Dendritic cell treated with granulocyte-macrophage colony-stimulating factor and Interleukin-4, amounts not matched to agents 40 ng/mL and 50 ng/mL, for 4 days (primary cell): ENCODE measurements around the gene BNC1.
A peak's percentile ranks its signal among the peaks of the same experiment; 100 is the strongest.
"Not testable (repeated sequence)": the region's sequence is repeated elsewhere in the genome, so short reads cannot be mapped to it uniquely, and the experiment has no call there.

Source experiments
- H3K27ac Mint-ChIP-seq: one replicate; pipeline ENCODE4 v1.8.0; 2022; ENCODE audit warnings: mild to moderate bottlenecking, mixed read lengths
- H3K27me3 Mint-ChIP-seq: one replicate; pipeline ENCODE4 v1.8.0; 2022; ENCODE audit warnings: mild to moderate bottlenecking, mixed read lengths
- H3K36me3 Mint-ChIP-seq: one replicate; pipeline ENCODE4 v1.8.0; 2022; ENCODE audit warnings: low read depth, mixed read lengths
- H3K4me1 Mint-ChIP-seq: one replicate; pipeline ENCODE4 v1.8.0; 2022; ENCODE audit warnings: low read depth, mixed read lengths
- H3K4me3 Mint-ChIP-seq: one replicate; pipeline ENCODE4 v1.8.0; 2022; ENCODE audit warnings: mild to moderate bottlenecking, moderate library complexity, mixed read lengths
- H3K9me3 Mint-ChIP-seq: one replicate; pipeline ENCODE4 v1.8.0; 2022; ENCODE audit warnings: mixed read lengths
- intact Hi-C: fragments of 100-400 bp; cut with micrococcal nuclease; formaldehyde crosslinking; loops from one replicate; pipeline ENCODE4 v1.15.0; 2022

Gene BNC1

DNA sequence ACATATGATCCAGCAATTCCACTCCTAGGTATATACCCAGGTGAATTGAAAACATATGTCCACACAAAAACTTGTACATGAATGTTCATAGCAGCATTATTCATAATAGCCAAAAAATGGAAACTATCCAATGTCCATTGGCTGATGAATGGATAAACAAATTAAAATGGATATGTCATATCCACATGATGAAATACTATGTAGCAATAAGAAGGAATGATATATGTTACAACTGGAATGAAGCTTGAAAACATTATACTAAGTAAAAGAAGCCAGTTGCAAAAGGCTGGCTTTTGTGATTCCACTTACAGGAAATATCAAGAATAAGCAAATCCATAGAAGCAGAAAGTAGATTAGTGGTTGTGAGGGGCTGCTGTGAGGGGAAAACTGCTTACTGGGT lies 33.7 kb downstream of the BNC1 start:
- Mint-ChIP-seq H3K27me3 (peaks cover 25% of the 10 kb centered on the region), H3K4me1 (no peaks in the 10 kb centered on the region), H3K9me3 (no peaks in the 10 kb centered on the region), H3K4me3 (no peak overlapping the region), H3K27ac (no peak overlapping the region), H3K36me3 (no peaks in the 10 kb centered on the region)
- intact Hi-C loops: no loop called here

DNA sequence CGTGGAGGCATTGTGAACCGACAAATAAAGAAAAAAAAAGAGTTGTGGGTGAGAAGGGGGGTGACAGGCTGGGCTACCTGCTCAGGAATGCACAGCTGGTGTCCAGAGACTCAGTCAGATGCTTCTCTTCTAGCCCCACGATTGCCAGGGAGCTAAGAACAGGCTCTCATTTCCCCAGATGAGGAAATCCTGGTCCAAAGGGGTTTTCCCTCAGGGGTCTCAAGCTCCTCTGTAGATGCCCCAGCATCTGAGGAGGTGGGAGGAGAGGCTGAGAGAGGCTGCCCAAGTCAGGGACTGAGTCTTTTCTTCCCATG lies 35.5 kb downstream of the BNC1 start:
- Mint-ChIP-seq H3K27me3 (peaks cover 28% of the 10 kb centered on the region), H3K4me3 (no peak overlapping the region), H3K4me1 (no peaks in the 10 kb centered on the region), H3K36me3 (no peaks in the 10 kb centered on the region), H3K27ac (no peak overlapping the region), H3K9me3 (no peaks in the 10 kb centered on the region)
- intact Hi-C loops: loop anchor here (2.0 kb wide), 1 partner anchor 310 kb away; no protein-coding TSS in a partner anchor

DNA sequence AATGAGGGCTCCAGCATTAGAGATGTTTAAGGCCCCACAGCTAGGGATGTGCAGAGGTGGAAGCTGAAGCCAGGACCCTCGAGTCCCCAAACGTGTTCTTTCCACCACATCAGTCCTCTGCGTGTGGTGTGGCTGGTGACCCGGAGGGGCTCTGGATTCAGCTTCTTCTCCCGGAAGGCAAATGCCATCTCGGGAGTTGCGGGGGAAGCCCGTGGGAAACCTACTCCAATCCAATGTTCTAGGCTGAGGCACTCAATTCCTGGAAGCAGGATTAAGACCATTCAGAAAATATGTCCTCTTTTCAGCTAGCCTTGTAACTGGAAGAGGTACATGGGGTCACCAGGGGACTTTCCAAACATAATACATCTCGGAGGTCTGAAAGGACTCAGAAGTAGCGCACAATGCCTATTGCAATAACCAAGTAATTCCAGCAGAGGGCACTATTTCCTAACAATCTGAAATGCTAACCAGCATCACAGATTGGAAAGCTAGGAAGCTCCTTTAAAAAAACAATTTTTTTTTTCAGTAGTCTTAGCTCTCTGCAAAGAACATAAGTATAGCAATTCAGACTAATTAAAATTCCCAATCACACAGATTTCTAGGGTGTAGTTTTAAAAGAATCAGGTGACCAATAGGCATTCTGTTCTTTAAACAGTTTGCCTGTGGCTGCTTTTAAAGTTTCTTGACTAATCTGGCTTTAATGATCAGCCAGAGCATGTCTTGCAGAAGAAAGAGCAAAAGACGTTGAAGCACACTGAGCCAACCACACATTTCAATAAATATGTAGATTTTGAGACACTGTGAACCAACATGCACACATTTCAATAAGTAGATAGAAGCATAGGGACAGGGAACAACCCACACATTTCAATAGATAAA lies 36.1 kb downstream of the BNC1 start:
- Mint-ChIP-seq H3K4me1 (no peaks in the 10 kb centered on the region), H3K27ac (no peak overlapping the region), H3K4me3 (no peak overlapping the region), H3K9me3 (no peaks in the 10 kb centered on the region), H3K36me3 (no peaks in the 10 kb centered on the region), H3K27me3 (peaks cover 32% of the 10 kb centered on the region)
- intact Hi-C loops: loop anchor here (1.0 to 2.0 kb wide), 2 partner anchors 188 to 310 kb away; no protein-coding TSS in a partner anchor

DNA sequence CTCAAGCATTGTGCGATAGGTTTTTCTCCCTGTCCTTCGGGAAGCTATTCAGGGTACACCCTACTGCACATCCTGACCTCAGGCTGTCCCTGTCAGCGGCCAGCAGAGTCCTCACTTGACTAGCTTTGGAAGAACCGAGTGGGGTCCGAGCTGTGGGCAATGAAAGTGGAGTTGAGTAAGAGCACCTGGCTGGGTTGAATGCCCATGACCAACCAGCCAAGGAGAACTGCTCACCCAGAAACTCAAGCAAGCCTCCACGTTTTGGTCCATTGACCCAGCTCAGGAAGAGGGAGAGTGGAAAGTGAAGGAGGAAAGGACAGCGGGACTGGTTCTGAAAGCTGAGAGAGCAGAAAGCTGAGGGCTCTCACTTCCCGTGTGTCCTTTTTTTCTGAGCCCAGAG lies 40.8 kb downstream of the BNC1 start:
- H3K36me3 Mint-ChIP-seq: no peaks in the 10 kb centered on the region
- peaks cover 34% of the 10 kb centered on the region for H3K27me3 Mint-ChIP-seq
- H3K4me1 Mint-ChIP-seq: no peaks in the 10 kb centered on the region
- no peaks in the 10 kb centered on the region for H3K9me3 Mint-ChIP-seq
- intact Hi-C loops: no loop called here
- H3K27ac Mint-ChIP-seq: no peak overlapping the region
- H3K4me3 Mint-ChIP-seq: no peak overlapping the region

DNA sequence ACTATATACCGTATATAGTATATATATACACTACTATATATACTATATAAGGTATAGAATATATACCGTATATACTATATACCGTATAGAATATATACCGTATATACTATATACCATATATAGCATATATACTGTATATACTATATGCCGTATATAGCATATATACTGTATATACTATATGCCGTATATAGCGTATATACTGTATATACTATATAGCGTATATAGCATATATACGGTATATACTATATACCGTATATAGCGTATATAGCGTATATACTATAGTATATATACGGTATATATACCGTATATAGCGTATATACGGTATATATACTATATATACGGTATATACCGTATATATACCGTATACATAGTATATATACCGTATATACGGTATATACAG lies 54.2 kb downstream of the BNC1 start:
- Mint-ChIP-seq H3K27ac (no peak overlapping the region), H3K36me3 (no peaks in the 10 kb centered on the region), H3K4me1 (no peaks in the 10 kb centered on the region), H3K9me3 (no peaks in the 10 kb centered on the region), H3K27me3 (no peaks in the 10 kb centered on the region), H3K4me3 (no peak overlapping the region)
- intact Hi-C loops: no loop called here

DNA sequence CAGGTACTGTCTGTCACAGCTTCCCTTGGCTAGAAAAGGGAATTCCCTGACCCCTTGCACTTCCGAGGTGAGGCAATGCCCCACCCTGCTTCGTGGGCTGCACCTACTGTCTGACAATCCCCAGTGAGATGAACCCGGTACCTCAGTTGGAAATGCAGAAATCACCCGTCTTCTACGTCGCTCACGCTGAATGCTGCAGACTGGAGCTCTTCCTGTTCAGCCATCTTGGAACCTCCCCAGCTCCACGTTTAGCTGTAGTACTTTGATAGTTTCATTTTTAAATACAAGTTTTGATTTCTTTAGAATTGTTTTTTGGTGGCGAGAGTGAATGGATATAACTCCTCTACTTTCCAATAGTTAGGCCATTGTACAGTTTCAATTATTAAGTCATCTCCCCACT lies 59.0 kb downstream of the BNC1 start:
- Mint-ChIP-seq H3K4me3 (no peak overlapping the region), H3K9me3 (no peaks in the 10 kb centered on the region), H3K27me3 (peaks cover 6% of the 10 kb centered on the region), H3K4me1 (no peaks in the 10 kb centered on the region), H3K27ac (no peak overlapping the region), H3K36me3 (no peaks in the 10 kb centered on the region)
- intact Hi-C loops: no loop called here

DNA sequence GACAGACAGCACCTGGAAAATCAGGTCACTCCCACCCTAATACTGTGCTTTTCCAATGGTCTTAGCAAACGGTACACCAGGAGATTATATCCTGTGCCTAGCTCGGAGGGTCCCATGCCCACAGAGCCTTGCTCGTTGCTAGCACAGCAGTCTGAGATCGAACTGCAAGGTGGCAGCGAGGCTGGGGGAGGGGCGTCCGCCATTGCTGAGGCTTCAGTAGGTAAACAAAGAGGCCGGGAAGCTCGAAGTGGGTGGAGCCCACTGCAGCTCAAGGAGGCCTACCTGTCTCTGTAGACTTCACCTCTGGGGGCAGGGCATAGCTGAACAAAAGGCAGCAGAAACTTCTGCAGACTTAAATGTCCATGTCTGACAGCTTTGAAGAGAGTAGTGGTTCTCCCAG lies 62.7 kb downstream of the BNC1 start:
- H3K4me3 Mint-ChIP-seq, H3K27me3 Mint-ChIP-seq, H3K4me1 Mint-ChIP-seq, H3K36me3 Mint-ChIP-seq, H3K27ac Mint-ChIP-seq, intact Hi-C loops, H3K9me3 Mint-ChIP-seq: not testable (repeated sequence)

DNA sequence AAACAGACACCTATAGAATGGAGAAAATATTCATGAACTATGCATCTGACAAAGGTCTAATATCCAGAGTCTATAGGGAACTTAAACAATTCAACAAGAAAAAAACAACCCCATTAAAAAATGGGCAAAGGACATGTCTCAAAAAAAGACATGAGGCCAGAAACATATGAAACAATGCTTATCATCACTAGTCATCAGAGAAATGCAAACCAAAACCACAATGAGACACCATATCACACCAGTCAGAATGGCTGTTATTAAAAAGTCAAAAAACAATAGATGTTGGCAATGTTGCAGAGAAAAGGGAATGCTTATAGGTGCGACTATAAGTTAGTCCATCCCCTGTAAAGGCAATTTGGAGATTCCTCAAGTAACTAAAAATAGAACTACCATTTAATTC lies 65.4 kb downstream of the BNC1 start:
- no peak overlapping the region for H3K27ac Mint-ChIP-seq
- no peak overlapping the region for H3K4me3 Mint-ChIP-seq
- H3K36me3 Mint-ChIP-seq: no peaks in the 10 kb centered on the region
- peaks cover 9% of the 10 kb centered on the region for H3K9me3 Mint-ChIP-seq
- H3K27me3 Mint-ChIP-seq: peaks cover 5% of the 10 kb centered on the region
- no peaks in the 10 kb centered on the region for H3K4me1 Mint-ChIP-seq
- intact Hi-C loops: no loop called here

DNA sequence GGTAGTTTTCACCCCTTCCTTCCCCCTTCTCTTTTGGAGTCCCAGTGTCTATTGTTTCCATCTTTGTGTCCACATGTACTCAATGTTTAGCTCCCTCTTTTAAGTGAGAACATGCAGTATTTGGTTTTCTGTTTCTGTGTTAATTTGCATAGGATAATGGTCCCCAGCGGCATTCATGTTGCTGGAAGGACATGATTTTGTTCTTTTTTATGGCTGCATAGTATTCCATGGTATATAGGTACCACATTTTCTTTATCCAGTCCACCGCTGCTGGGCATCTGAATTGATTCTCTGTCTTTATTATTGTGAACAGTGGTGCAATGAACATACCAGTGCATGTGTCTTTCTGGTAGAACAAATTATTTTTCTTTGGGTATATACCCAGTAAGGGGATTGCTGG lies 69.2 kb downstream of the BNC1 start:
- no peak overlapping the region for H3K27ac Mint-ChIP-seq
- peaks cover 10% of the 10 kb centered on the region for H3K27me3 Mint-ChIP-seq
- no peak overlapping the region for H3K4me3 Mint-ChIP-seq
- no peaks in the 10 kb centered on the region for H3K36me3 Mint-ChIP-seq
- H3K4me1 Mint-ChIP-seq: no peaks in the 10 kb centered on the region
- H3K9me3 Mint-ChIP-seq: peaks cover 9% of the 10 kb centered on the region
- intact Hi-C loops: no loop called here

DNA sequence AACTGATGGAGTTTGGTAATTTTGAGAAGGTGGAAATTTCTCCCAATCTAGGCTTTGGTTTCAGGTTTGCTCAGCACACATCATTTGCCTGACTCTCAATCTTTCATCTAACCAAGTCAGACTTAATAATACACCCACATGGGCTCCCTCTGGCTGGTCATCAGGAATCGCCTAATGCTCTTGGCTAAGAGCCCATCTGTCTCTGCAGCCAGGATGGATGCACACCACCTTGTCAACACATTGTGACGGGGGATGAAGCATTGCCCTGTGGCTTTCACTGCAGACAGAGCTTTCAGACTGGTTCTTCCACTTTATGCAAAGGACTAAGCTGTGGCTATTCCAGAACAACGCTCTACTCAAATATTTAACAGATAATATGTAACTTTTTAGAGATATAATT lies 73.8 kb downstream of the BNC1 start:
- no peak overlapping the region for H3K27ac Mint-ChIP-seq
- peaks cover 9% of the 10 kb centered on the region for H3K4me1 Mint-ChIP-seq
- intact Hi-C loops: no loop called here
- H3K36me3 Mint-ChIP-seq: no peaks in the 10 kb centered on the region
- no peak overlapping the region for H3K4me3 Mint-ChIP-seq
- H3K27me3 Mint-ChIP-seq: peaks cover 16% of the 10 kb centered on the region
- H3K9me3 Mint-ChIP-seq: peaks cover 8% of the 10 kb centered on the region

DNA sequence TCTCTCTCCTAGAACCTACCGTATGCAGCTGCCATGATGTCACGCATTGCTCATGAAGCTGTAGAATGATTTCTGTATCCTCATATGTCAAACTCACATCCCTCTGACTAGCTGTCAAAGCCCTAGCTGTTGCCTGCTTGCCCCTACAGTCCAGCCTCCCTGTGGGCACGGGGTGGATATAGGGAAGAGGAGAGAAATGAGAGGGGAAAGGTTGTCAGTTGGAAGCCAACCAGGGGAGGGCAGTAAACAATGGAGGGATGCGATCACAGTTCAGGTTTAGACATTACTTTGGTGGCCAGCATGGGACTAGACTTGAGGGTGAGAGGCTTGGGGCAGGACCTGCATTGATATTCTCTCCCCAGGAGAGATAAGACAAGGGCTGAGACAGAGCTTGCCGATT lies 75.1 kb downstream of the BNC1 start:
- no peaks in the 10 kb centered on the region for H3K9me3 Mint-ChIP-seq
- H3K4me3 Mint-ChIP-seq: no peak overlapping the region
- H3K4me1 Mint-ChIP-seq: peaks cover 9% of the 10 kb centered on the region
- H3K27me3 Mint-ChIP-seq: peaks cover 16% of the 10 kb centered on the region
- no peak overlapping the region for H3K27ac Mint-ChIP-seq
- H3K36me3 Mint-ChIP-seq: no peaks in the 10 kb centered on the region
- intact Hi-C loops: loop anchor here (5.0 kb wide), 2 partner anchors 147 to 197 kb away; partner anchors contain the start of gene C15orf40

DNA sequence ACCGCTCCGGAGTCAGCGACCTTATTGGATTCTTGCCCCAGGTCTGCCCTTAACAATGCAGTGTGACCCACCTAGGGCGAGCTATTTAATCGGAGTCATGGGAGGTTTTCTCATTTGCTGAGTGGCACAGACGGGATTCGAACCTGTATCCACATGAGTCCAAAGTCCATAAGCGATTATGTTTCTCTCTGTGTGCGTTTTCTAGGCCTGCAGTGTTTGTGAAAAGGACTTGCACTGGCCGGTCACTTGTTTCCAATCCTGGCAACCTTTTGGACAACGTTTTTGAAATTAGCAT lies 76.2 kb downstream of the BNC1 start:
- H3K4me3 Mint-ChIP-seq: peak overlapping the region; percentile 73
- peak overlapping the region; percentile 51 for H3K27ac Mint-ChIP-seq

DNA sequence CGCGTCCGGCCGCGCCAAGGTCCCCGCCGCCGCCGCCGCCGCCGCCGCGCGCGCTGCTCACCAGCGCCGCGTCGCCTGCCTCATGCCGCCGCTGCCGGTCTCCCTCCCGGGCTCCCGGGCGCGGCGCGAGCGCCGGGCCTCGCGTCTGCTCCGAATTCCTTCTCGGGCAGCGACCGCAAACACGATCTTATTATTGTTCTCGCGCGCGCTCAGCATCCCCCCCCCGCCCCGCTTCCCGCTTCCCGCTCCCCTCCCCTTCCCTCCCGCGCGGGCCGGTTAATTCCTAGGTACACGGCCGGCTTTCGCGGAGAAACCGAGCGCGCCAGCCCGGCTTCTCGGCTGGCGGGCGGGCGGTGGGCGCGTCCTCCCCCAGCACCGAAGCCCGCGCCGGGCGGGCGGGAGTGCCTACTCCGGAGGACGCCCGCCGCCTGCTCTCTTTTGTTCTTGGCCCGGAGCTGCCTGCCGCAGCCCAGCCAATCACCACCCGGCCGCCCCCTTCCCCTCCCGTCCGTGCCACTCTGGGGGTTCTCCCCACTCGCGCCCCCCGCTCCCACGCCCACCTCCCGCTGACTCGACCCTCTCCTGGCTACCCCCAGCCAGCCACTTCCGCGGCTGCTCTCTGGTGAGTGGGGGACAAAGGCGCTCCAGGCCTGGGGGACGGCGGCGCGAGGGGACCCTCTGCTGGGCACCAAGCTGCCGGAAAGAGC lies 76.7 kb downstream of the BNC1 start, which contains the start of gene HDGFL3:
TSS of gene HDGFL3 (minus strand) at position 164 of the 707 bp plus-strand sequence. CDS start 409 bp downstream, outside the sequence.
- peak within 1 kb of the TSS; percentile 73 for H3K4me3 Mint-ChIP-seq
- H3K27ac Mint-ChIP-seq: peak within 1 kb of the TSS; percentile 51
- peaks cover 15% of the 10 kb centered on the region for H3K27me3 Mint-ChIP-seq
- H3K9me3 Mint-ChIP-seq: no peaks in the 10 kb centered on the region
- H3K36me3 Mint-ChIP-seq: no peaks in the 10 kb centered on the region
- intact Hi-C loops: loop anchor here (5.0 kb wide), 2 partner anchors 146 to 196 kb away; partner anchors contain the start of gene C15orf40
- H3K4me1 Mint-ChIP-seq: peaks cover 9% of the 10 kb centered on the region

More for the DNA sequence above, 76.2 kb downstream of the BNC1 start:
- no peaks in the 10 kb centered on the region for H3K9me3 Mint-ChIP-seq
- intact Hi-C loops: loop anchor here (5.0 kb wide), 2 partner anchors 146 to 196 kb away; partner anchors contain the start of gene C15orf40
- peaks cover 9% of the 10 kb centered on the region for H3K4me1 Mint-ChIP-seq
- H3K36me3 Mint-ChIP-seq: no peaks in the 10 kb centered on the region
- H3K27me3 Mint-ChIP-seq: peaks cover 15% of the 10 kb centered on the region

DNA sequence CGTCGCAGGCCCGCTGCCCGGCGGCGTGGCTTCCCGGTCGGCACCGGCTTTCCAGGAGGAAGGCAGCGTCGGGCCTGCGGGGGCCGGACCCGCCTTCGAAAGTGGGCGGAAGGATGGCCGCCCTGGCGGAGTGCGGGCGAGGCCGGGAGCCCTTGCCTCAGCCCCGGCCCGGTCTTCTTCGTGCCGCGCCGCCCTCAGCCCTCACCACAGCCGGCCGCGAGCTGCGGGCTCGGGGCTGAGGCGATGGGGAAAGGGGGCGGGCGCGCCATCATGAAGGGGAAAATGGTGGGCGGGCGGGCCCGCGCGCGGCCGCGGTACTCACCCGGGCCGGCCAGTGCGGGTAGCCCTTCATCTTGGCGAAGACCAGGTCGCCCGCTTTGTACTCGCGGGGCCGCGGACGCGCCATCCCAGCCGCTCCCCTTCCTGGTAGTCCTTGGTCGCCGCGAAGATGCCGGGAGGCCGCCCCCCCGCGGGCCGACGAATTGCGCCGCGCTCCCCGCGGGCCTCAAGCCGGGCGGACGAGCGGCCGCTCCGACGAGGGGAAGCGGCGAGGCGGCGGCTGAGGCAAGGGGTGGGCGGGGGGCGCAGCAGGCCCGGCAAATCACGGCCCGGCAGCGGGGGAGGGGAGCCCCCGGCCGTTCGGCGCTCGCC lies 77.3 kb downstream of the BNC1 start:
- Mint-ChIP-seq H3K4me3 (peak overlapping the region; percentile 62), H3K27me3 (peaks cover 11% of the 10 kb centered on the region), H3K27ac (no peak overlapping the region), H3K9me3 (no peaks in the 10 kb centered on the region), H3K4me1 (peaks cover 9% of the 10 kb centered on the region), H3K36me3 (no peaks in the 10 kb centered on the region)
- intact Hi-C loops: loop anchor here (5.0 kb wide), 2 partner anchors 145 to 195 kb away; partner anchors contain the start of gene C15orf40
